ENCODE data around the gene MKI67.

GRCh38 chr10:128070721-128071416 is 55.4 kb downstream of the MKI67 start:
- TF ChIP-seq POLR2AphosphoS5 (IDR thresholded peaks at IDR 0.05): no peak
- TF ChIP-seq CTCF (IDR thresholded peaks at IDR 0.05): no peak
- no peak for TF ChIP-seq POLR2A (IDR thresholded peaks at IDR 0.05)

All from stomach (tissue), 4 donors.